ENCODE measurements around the gene SLIT3. TPM values are rescaled to one million over a fixed set of nuclear protein-coding genes. Genes with fewer than 3 reads are reported as not detected.

The SLIT3 gene
- total and polyA plus RNA-seq, 8 donors = 1.2 to 24.5 (median 8.6) TPM

- Histone ChIP-seq H3K27me3 (no peaks in the 10 kb centered on the region), H3K4me1 (no peaks in the 10 kb centered on the region), H3K9me3 (no peaks in the 10 kb centered on the region), H3K36me3 (no peaks in the 10 kb centered on the region), H3K27ac (no peak overlapping the region), H3K4me3 (no peak overlapping the region)
- intact Hi-C loops (cut with DNase I; ENCODE audit: low total_unique reads) = no loop called here
- no peak for DNase-seq
- WGBS, 5 donors = 75 to 86% (median 80%) methylated on average over 4 of the region's 4 CpGs
- no peak for TF ChIP-seq POLR2AphosphoS5 (IDR thresholded peaks at IDR 0.05)
- no peak for TF ChIP-seq CTCF (IDR thresholded peaks at IDR 0.05)
- no peak for TF ChIP-seq EP300 (IDR thresholded peaks at IDR 0.05)
- TF ChIP-seq POLR2A (IDR thresholded peaks at IDR 0.05) = no peak
Observed at GRCh38 chr5:168893283-168893682, 407.7 kb downstream of the SLIT3 start.

GRCh38 chr5:168892618-168893186, 408.2 kb downstream of the SLIT3 start:
- TF ChIP-seq CTCF (IDR thresholded peaks at IDR 0.05) = no peak
- no peak for TF ChIP-seq EP300 (IDR thresholded peaks at IDR 0.05)
- no peak for TF ChIP-seq POLR2A (IDR thresholded peaks at IDR 0.05)
- no peaks in the 10 kb centered on the region for H3K36me3 ChIP-seq
- DNase-seq = no peak
- H3K27me3 ChIP-seq = no peaks in the 10 kb centered on the region
- 77 to 86% (median 80%) methylated on average over 5 of the region's 5 CpGs for WGBS, 5 donors
- H3K4me3 ChIP-seq = no peak overlapping the region
- intact Hi-C loops (cut with DNase I; ENCODE audit: low total_unique reads) = no loop called here
- H3K27ac ChIP-seq = no peak overlapping the region
- H3K4me1 ChIP-seq = no peaks in the 10 kb centered on the region
- no peaks in the 10 kb centered on the region for H3K9me3 ChIP-seq

GRCh38 chr5:168890816-168891812, 409.8 kb downstream of the SLIT3 start:
- WGBS, 5 donors = 75 to 84% (median 78%) methylated on average over 6 of the region's 6 CpGs
- no peaks in the 10 kb centered on the region for H3K9me3 ChIP-seq
- no peak for DNase-seq
- no peak overlapping the region for H3K4me3 ChIP-seq
- H3K36me3 ChIP-seq = no peaks in the 10 kb centered on the region
- no peak overlapping the region for H3K27ac ChIP-seq
- H3K27me3 ChIP-seq = peaks cover 0 to 5% (median 0%) of the 10 kb centered on the region in 3 donors
- TF ChIP-seq EP300 (IDR thresholded peaks at IDR 0.05) = no peak
- no peak for TF ChIP-seq POLR2A (IDR thresholded peaks at IDR 0.05)
- TF ChIP-seq CTCF (IDR thresholded peaks at IDR 0.05) = no peak
- intact Hi-C loops (cut with DNase I; ENCODE audit: low total_unique reads) = no loop called here
- no peaks in the 10 kb centered on the region for H3K4me1 ChIP-seq

GRCh38 chr5:168889039-168889438, 411.9 kb downstream of the SLIT3 start:
- Histone ChIP-seq H3K27me3 (peaks cover 0 to 5% (median 0%) of the 10 kb centered on the region in 3 donors), H3K4me3 (no peak overlapping the region), H3K9me3 (no peaks in the 10 kb centered on the region), H3K36me3 (no peaks in the 10 kb centered on the region), H3K4me1 (no peaks in the 10 kb centered on the region), H3K27ac (no peak overlapping the region)
- TF ChIP-seq POLR2A (IDR thresholded peaks at IDR 0.05) (no peak), EP300 (IDR thresholded peaks at IDR 0.05) (no peak), CTCF (IDR thresholded peaks at IDR 0.05) (no peak), POLR2AphosphoS5 (IDR thresholded peaks at IDR 0.05) (no peak)
- intact Hi-C loops (cut with DNase I; ENCODE audit: low total_unique reads) = no loop called here
- WGBS, 5 donors = 96 to 100% (median 97%) methylated on average over 1 of the region's 1 CpG
- no peak for DNase-seq

Data from stomach (tissue), 9 donors.